ENCODE data around the gene ARFIP1. TPM values are rescaled to one million over a fixed set of nuclear protein-coding genes. Genes with fewer than 3 reads are reported as not detected.

Gene ARFIP1
- total and polyA plus RNA-seq, 2 of the 8 experiments (the other 6 are each of a cell fraction or from before 2014, with no cell fraction given): 13.5 to 38.0 TPM

DNA sequence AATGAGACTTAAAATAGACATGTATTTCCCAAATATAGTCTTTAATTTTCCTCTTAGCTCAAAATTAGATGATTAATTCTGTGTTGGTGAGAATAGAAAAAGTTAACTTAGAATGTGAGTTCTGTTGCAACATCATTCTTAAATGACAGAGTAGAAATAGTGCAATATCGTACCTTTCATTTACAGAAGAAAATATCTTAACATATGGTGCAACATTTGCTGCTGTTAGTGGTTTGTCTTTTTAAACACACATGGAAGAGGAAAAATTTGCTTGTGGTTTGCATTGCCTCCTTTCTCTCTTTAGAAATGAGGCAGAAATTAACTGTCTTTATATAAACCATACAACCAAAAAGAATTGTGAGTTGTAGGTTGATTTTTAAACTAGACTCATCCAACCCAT, 117.1 kb downstream of the ARFIP1 start:
- Histone ChIP-seq H2BK15ac (ENCODE audit: low read length) (no peak overlapping the region), H2BK120ac (replicated peaks; ENCODE audit: low read depth, low read length) (no peak overlapping the region), H4K91ac (replicated peaks; ENCODE audit: insufficient read length, low read length) (no peak overlapping the region), H3K27me3 (replicated peaks in 1 of 4; ENCODE audit: control insufficient read depth in 3 of 4, extremely low read depth in 1 of 4, insufficient read depth in 3 of 4, low read length in 3 of 4) (no peaks in the 10 kb centered on the region), H4K5ac (ENCODE audit: insufficient read length, low read depth, low read length) (no peak overlapping the region), H2AFZ (ENCODE audit: low read length) (no peak overlapping the region), H2BK12ac (ENCODE audit: low read depth, low read length) (no peak overlapping the region), H3K79me1 (ENCODE audit: low read depth, low read length) (no peaks in the 10 kb centered on the region), H3K4me1 (replicated peaks in 1 of 4; ENCODE audit: control insufficient read depth in 3 of 4, insufficient read depth in 4 of 4, low read length in 3 of 4) (no peaks in the 10 kb centered on the region; a peak in 1 of 7 replicates), H3K4me3 (ENCODE audit: extremely low read depth in 1 of 4, insufficient read depth in 2 of 4, low read depth in 3 of 4, low read length in 4 of 4) (no peak overlapping the region), H3K27ac (ENCODE audit: low read depth, low read length) (no peak overlapping the region), H3K23me2 (ENCODE audit: low read depth, low read length) (no peaks in the 10 kb centered on the region), H3K18ac (ENCODE audit: extremely low read depth, low read length) (no peak overlapping the region), H3K23ac (ENCODE audit: insufficient read length) (no peak overlapping the region), H2AK5ac (ENCODE audit: low read depth, low read length) (no peak overlapping the region), H4K8ac (ENCODE audit: extremely low read depth, insufficient read depth, low read length) (no peak overlapping the region), H2BK20ac (ENCODE audit: low read length) (no peak overlapping the region), H3K4ac (replicated peaks; ENCODE audit: insufficient read length, low read depth, low read length) (no peak overlapping the region), H3K4me2 (ENCODE audit: insufficient read depth in 1 of 2, low read depth in 2 of 2, low read length in 2 of 2) (no peak overlapping the region), H3K36me3 (ENCODE audit: control insufficient read depth in 2 of 4, insufficient read depth in 4 of 4, low read length in 3 of 4) (peaks cover 0 to 3% (median 0%) of the 10 kb centered on the region in 4 experiments; a peak in 1 of 8 replicates), H3K79me2 (ENCODE audit: control insufficient read depth in 1 of 2, insufficient read depth in 2 of 2, low read length in 2 of 2) (no peaks in the 10 kb centered on the region), H3K14ac (ENCODE audit: insufficient read length) (no peak overlapping the region), H3K9me3 (ENCODE audit: insufficient read depth in 2 of 2, low read depth in 1 of 2, low read length in 1 of 2) (no peaks in the 10 kb centered on the region), H3K9ac (replicated peaks in 1 of 4; ENCODE audit: extremely low read depth in 1 of 4, low read depth in 3 of 4, low read length in 3 of 4) (no peak overlapping the region), H4K20me1 (replicated peaks in 1 of 2; ENCODE audit: control insufficient read depth in 1 of 2, insufficient read depth in 2 of 2, low read length in 2 of 2) (no peaks in the 10 kb centered on the region), H2BK5ac (ENCODE audit: low read depth, low read length) (no peak overlapping the region), H3K56ac (replicated peaks; ENCODE audit: insufficient read length, low read depth, low read length) (no peak overlapping the region)
- FAIRE-seq: no peak
- no peak for DNase-seq (ENCODE audit: low read depth in 1 of 2, low spot score in 2 of 2)
- WGBS, 2 experiments (ENCODE audit: extremely low coverage in 1 of 2, insufficient coverage in 1 of 2, insufficient read length in 1 of 2, insufficient replicate concordance in 2 of 2, low coverage in 1 of 2, low lambda C conversion rate in 2 of 2, missing lambda C conversion rate in 1 of 2): 92% methylated on average over 1 of the region's 1 CpG; no CpG with 5 or more reads in 1 of the 2 experiments
- ChIA-PET POLR2A (ENCODE audit: partially characterized antibody) (interaction anchor here (2.5 kb wide), 1 partner anchor 10 kb away, joined by 7 read pairs; no protein-coding TSS in a partner anchor), CTCF (ENCODE audit: partially characterized antibody) (interaction anchor here (1.0 to 1.5 kb wide), 3 partner anchors 12 to 162 kb away, joined by 3 to 6 read pairs (median 3); no protein-coding TSS in a partner anchor)
- TF ChIP-seq ATF3 (IDR thresholded peaks at IDR 0.05; ENCODE audit: insufficient read depth, low read depth, low read length) (no peak), BCL11A (IDR thresholded peaks at IDR 0.05; ENCODE audit: low read depth in 2 of 2, low read length in 2 of 2) (no peak), E2F6 (IDR thresholded peaks at IDR 0.05) (no peak), SUZ12 (IDR thresholded peaks at IDR 0.05; ENCODE audit: low read length) (no peak), KDM5A (IDR thresholded peaks at IDR 0.05; ENCODE audit: low read length) (no peak), RAD21 (IDR thresholded peaks at IDR 0.05 in 1 of 2, conservative IDR thresholded peaks at IDR 0.05 in 1 of 2; ENCODE audit: low read depth in 2 of 2, low read length in 2 of 2) (no peak), SAP30 (IDR thresholded peaks at IDR 0.05; ENCODE audit: insufficient read depth, insufficient replicate concordance, low read length) (no peak), HDAC6 (IDR thresholded peaks at IDR 0.05; ENCODE audit: low read depth, low read length) (no peak), KDM4A (IDR thresholded peaks at IDR 0.05; ENCODE audit: low read depth, low read length, severe bottlenecking) (no peak), HDAC2 (IDR thresholded peaks at IDR 0.05; ENCODE audit: borderline replicate concordance in 1 of 2, low read depth in 2 of 2, low read length in 2 of 2) (no peak)
